Putamen (tissue), 1 donor: Measurements from ENCODE around the gene SPAG16.

Experiments
- DNase-seq: peaks from one replicate; pipeline ENCODE4 v3.0.0-alpha.2; 2016; ENCODE audit warnings: low spot score

The SPAG16 gene

GRCh38 chr2:213284105-213285090 is at the start of gene SPAG16:
Gene SPAG16, plus strand, starts transcription at chr2:213284464.
- DNase-seq = peak; percentile 96

- DNase-seq = no peak
Observed at GRCh38 chr2:213234641-213235040, 49.6 kb upstream of the SPAG16 start.

- DNase-seq = no peak
Observed at GRCh38 chr2:213235741-213236140, 48.5 kb upstream of the SPAG16 start.

- DNase-seq = no peak
Observed at GRCh38 chr2:213237251-213237650, 47.0 kb upstream of the SPAG16 start.

GRCh38 chr2:213237787-213238186 is 46.5 kb upstream of the SPAG16 start:
- DNase-seq = no peak

- DNase-seq = no peak
Observed at GRCh38 chr2:213238753-213239495, 45.3 kb upstream of the SPAG16 start.

GRCh38 chr2:213241817-213242216 is 42.4 kb upstream of the SPAG16 start:
- no peak for DNase-seq

- no peak for DNase-seq
Observed at GRCh38 chr2:213242653-213243052, 41.6 kb upstream of the SPAG16 start.

- no peak for DNase-seq
Observed at GRCh38 chr2:213243189-213244044, 40.8 kb upstream of the SPAG16 start.

- DNase-seq = peak; percentile 24
Observed at GRCh38 chr2:213246497-213247281, 37.6 kb upstream of the SPAG16 start.

- DNase-seq = no peak
Observed at GRCh38 chr2:213247566-213247965, 36.7 kb upstream of the SPAG16 start.

- DNase-seq = no peak
Observed at GRCh38 chr2:213248637-213249036, 35.6 kb upstream of the SPAG16 start.

- DNase-seq = no peak
Observed at GRCh38 chr2:213249502-213249901, 34.8 kb upstream of the SPAG16 start.

GRCh38 chr2:213251618-213252017 is 32.6 kb upstream of the SPAG16 start:
- DNase-seq = peak; percentile 27

GRCh38 chr2:213252206-213252605 is 32.1 kb upstream of the SPAG16 start:
- no peak for DNase-seq

- DNase-seq = no peak
Observed at GRCh38 chr2:213253162-213253561, 31.1 kb upstream of the SPAG16 start.

GRCh38 chr2:213259266-213259665 is 25.0 kb upstream of the SPAG16 start:
- no peak for DNase-seq

GRCh38 chr2:213261237-213261636 is 23.0 kb upstream of the SPAG16 start:
- DNase-seq = no peak

- DNase-seq = no peak
Observed at GRCh38 chr2:213261715-213262114, 22.5 kb upstream of the SPAG16 start.

GRCh38 chr2:213265679-213266078 is 18.6 kb upstream of the SPAG16 start:
- no peak for DNase-seq

- DNase-seq = no peak
Observed at GRCh38 chr2:213266421-213266820, 17.8 kb upstream of the SPAG16 start.
